Rectal smooth muscle tissue (tissue), 1 donor: Measurements from ENCODE around the gene C14orf93.

ENCODE experiments used
- H3K27ac ChIP-seq: one replicate; pipeline ENCODE4 v1.7.0; 2013; ENCODE audit warnings: low read depth, low read length, inconsistent platforms
- H3K27me3 ChIP-seq: one replicate; pipeline ENCODE4 v1.7.0; 2013; ENCODE audit warnings: low read length; ENCODE audit not compliant: control insufficient read depth, insufficient read depth
- H3K36me3 ChIP-seq: one replicate; pipeline ENCODE4 v1.7.0; 2013; ENCODE audit warnings: low read length; ENCODE audit not compliant: control insufficient read depth, insufficient read depth
- H3K4me1 ChIP-seq: one replicate; pipeline ENCODE4 v1.7.0; 2013; ENCODE audit warnings: low read length; ENCODE audit not compliant: control insufficient read depth, insufficient read depth
- H3K4me3 ChIP-seq: one replicate; pipeline ENCODE4 v1.7.0; 2013; ENCODE audit warnings: low read length
- H3K9ac ChIP-seq: one replicate; pipeline ENCODE4 v1.7.0; 2013; ENCODE audit warnings: low read length

C14orf93 gene

DNA sequence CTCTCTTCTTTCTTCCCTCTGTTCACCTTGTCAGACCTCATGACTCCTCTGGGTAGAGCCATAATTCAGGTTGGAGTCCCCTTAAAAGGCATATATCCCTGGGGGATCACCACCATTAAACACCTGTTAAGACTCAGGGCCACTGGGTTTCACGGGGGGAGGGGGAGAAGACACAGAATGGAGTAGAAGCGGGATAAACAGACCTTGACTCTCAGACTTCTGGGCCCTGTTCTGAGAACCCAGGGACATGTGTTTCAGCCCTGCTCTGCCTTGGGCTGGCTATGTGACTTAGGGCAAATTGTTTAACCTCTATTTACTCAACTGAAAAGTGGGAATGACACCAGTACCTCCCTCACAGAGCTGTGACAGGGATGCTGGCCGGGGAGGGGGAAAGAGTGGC is 42.7 kb upstream of the C14orf93 start:
- Histone ChIP-seq H3K4me3 (no peak overlapping the region), H3K4me1 (no peaks in the 10 kb centered on the region), H3K27ac (no peak overlapping the region), H3K36me3 (no peaks in the 10 kb centered on the region), H3K9ac (no peak overlapping the region), H3K27me3 (no peaks in the 10 kb centered on the region)

DNA sequence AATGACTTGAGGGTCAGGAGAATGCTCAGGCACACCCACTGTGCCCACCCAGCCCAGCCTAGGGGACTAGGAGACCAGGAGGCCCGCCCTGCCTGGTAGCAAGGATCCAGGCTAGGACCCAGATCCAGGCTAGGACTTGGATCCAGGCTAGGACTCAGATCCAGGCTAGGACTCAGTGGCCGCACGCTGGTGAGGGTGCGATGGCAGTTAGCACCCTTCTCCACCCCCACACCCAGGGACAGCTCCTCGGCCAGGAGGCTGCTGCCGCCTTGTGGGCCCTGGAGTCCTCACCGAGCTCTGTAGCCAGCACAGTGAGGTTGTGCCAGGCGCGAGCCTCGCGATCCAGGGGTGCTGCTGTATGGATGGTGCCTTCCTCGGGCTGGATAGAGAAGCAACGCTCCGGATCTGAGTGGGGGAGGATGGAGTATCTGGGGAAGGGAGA is 42.3 kb upstream of the C14orf93 start:
- Histone ChIP-seq H3K36me3 (no peaks in the 10 kb centered on the region), H3K27me3 (no peaks in the 10 kb centered on the region), H3K27ac (no peak overlapping the region), H3K9ac (no peak overlapping the region), H3K4me3 (no peak overlapping the region), H3K4me1 (no peaks in the 10 kb centered on the region)

GRCh38 chr14:23051141-23052057 is 41.5 kb upstream of the C14orf93 start:
- Histone ChIP-seq H3K9ac (no peak overlapping the region), H3K27ac (no peak overlapping the region), H3K4me1 (no peaks in the 10 kb centered on the region), H3K4me3 (no peak overlapping the region), H3K36me3 (no peaks in the 10 kb centered on the region), H3K27me3 (no peaks in the 10 kb centered on the region)

GRCh38 chr14:23049011-23049410 is 39.1 kb upstream of the C14orf93 start:
- Histone ChIP-seq H3K4me3 (no peak overlapping the region), H3K9ac (no peak overlapping the region), H3K27me3 (no peaks in the 10 kb centered on the region), H3K4me1 (no peaks in the 10 kb centered on the region), H3K27ac (no peak overlapping the region), H3K36me3 (no peaks in the 10 kb centered on the region)

DNA sequence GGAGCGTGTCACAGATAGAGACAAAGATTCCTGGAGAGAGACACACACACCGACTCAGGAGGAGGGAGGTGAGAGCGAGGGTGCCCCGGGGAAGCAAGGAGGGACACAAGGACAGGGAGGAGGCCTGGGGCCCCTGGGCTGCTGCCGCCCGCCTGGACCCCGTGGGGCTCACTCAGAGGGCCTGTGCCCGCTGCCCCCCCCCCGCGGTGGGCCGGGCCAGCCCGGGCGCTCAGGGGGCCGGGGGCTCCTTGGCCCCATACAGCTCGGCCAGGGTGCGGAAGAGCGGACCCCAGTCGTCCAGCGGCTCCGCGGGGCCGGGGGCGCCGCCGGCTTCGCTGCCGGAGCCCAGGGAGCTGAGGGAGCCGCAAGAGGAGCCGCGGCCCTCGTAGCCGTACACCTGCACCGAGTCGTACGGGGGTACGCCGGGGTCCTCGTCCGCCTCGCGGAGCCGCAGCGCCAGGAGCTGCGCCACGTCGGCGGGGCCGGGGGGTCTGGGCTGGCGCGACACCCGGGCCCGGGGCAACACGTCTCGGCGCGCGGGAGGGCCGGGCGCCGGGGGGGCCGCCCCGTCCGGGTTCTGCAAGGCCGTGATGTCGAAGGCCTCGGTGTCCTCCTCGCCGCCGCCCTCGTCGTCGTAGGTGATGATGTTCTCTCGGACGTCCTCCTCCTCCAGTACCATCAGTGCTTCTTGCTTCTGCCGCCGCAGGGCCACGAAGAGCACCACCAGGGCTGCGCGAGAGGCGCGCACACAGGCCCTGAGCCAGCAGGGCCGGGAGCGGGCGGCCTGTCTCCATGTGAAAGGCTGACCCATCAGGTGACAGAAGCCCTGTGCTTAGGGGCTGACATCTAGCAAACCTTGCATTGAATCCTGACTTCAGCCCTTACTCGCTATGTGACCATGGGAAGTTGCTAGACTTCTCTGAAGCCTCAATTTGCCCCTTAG is 38.1 kb upstream of the C14orf93 start:
- Histone ChIP-seq H3K4me3 (no peak overlapping the region), H3K27ac (no peak overlapping the region)

GRCh38 chr14:23047034-23047634 is 37.2 kb upstream of the C14orf93 start:
- no peak overlapping the region for H3K27ac ChIP-seq
- no peaks in the 10 kb centered on the region for H3K4me1 ChIP-seq
- no peaks in the 10 kb centered on the region for H3K27me3 ChIP-seq
- H3K4me3 ChIP-seq = no peak overlapping the region
- H3K9ac ChIP-seq = no peak overlapping the region
- no peaks in the 10 kb centered on the region for H3K36me3 ChIP-seq

More for the DNA sequence above, 38.1 kb upstream of the C14orf93 start:
- H3K4me1 ChIP-seq = no peaks in the 10 kb centered on the region
- no peaks in the 10 kb centered on the region for H3K36me3 ChIP-seq
- no peaks in the 10 kb centered on the region for H3K27me3 ChIP-seq
- H3K9ac ChIP-seq = no peak overlapping the region

DNA sequence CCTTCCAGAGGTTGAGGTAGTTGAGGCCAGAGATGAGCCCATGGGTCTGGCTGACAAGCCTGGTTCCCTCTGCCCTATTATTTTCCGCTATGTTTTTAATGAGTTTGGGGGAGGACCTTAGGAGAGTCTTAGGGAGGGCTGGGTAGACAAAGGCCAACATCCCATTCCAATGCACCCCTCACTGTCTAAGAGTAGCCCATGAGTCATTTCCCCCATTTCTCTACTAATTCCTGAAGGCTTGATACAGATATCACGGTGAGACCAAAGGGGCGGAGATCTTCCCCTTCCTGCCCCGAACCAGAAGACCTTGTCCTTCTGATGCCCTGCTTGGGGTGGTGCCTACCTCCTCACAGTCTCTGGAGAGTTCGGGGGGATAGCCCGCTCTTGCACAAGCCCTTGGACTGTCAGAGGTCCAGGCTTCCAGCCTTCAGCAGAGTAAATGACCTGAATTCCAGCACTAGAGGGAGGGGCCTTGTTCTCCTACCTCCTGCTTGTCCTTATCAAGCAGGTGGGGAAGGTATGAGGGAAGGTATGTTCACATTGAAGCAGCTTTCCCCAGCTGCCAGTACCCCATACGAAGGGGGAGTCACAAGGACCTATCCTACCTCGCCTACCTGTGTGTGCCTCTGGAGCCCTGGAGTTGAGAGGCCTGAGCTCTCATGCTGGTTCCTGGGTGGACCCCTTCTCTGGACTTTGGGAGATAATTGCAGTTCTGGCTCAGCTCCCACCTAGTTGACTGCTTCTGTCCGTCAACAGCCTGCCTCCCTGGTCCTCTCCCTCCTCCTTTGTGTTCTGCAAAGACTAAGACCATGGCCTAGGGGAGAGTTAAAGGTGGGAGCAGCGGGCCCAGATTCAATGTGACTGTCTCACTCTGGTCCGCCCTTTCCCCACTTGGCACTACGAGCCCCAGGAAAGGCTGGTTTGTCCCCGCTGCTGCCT is 35.7 kb upstream of the C14orf93 start:
- Histone ChIP-seq H3K4me1 (no peaks in the 10 kb centered on the region), H3K9ac (no peak overlapping the region), H3K27ac (no peak overlapping the region), H3K27me3 (no peaks in the 10 kb centered on the region), H3K36me3 (no peaks in the 10 kb centered on the region), H3K4me3 (no peak overlapping the region)

DNA sequence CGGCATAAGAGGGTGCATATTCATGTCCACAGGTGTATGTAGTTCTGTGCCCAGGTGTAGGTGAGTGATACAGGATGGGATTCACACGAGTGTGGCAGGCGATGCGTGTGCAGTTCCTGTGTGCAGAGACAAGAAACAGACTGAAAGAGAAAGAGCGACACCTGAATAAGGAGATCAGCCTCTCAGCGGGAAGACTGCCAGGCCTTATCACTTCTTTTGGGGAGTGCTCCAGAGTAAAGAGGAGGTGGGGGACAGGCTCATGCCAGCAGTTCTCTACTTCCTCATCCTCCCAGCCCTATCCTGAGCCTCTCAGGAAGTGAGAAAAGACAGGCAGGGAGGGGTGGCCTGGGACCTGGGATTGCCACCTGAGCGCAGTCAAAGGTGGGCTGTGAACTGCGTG is 34.9 kb upstream of the C14orf93 start:
- no peak overlapping the region for H3K27ac ChIP-seq
- H3K9ac ChIP-seq = no peak overlapping the region
- no peak overlapping the region for H3K4me3 ChIP-seq
- H3K36me3 ChIP-seq = no peaks in the 10 kb centered on the region
- H3K27me3 ChIP-seq = no peaks in the 10 kb centered on the region
- H3K4me1 ChIP-seq = no peaks in the 10 kb centered on the region

GRCh38 chr14:23043754-23044153 is 33.8 kb upstream of the C14orf93 start:
- Histone ChIP-seq H3K9ac (no peak overlapping the region), H3K27me3 (no peaks in the 10 kb centered on the region), H3K36me3 (no peaks in the 10 kb centered on the region), H3K27ac (no peak overlapping the region), H3K4me1 (no peaks in the 10 kb centered on the region), H3K4me3 (no peak overlapping the region)

- no peaks in the 10 kb centered on the region for H3K36me3 ChIP-seq
- H3K4me3 ChIP-seq = no peak overlapping the region
- H3K27me3 ChIP-seq = no peaks in the 10 kb centered on the region
- H3K4me1 ChIP-seq = no peaks in the 10 kb centered on the region
- H3K9ac ChIP-seq = no peak overlapping the region
- no peak overlapping the region for H3K27ac ChIP-seq
These were observed 33.2 kb upstream of the C14orf93 start for GRCh38 chr14:23043145-23043544.

DNA sequence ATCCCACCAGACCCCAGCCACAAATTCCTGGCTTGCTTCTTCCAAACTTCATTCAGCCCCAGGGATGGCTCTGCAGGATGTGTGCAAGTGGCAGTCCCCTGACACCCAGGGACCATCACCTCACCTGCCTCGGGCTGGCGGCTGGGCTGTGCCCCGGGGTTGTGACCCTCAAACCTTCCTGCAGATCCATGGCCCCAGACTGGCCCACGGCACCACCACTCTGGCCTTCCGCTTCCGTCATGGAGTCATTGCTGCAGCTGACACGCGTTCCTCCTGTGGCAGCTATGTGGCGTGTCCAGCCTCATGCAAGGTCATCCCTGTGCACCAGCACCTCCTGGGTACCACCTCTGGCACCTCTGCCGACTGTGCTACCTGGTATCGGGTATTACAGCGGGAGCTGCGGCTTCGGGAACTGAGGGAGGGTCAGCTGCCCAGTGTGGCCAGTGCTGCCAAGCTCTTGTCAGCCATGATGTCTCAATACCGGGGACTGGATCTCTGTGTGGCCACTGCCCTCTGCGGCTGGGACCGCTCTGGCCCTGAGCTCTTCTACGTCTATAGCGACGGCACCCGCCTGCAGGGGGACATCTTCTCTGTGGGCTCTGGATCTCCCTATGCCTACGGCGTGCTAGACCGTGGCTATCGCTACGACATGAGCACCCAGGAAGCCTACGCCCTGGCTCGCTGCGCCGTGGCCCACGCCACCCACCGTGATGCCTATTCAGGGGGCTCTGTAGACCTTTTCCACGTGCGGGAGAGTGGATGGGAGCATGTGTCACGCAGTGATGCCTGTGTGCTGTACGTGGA is 32.4 kb upstream of the C14orf93 start, which contains the start of gene PSMB11:
PSMB11 (plus strand) TSS at position 51 of the 804 bp plus-strand sequence; CDS start at position 65, 14 bp downstream.
- Histone ChIP-seq H3K27me3 (no peaks in the 10 kb centered on the region), H3K27ac (no peak within 1 kb of the TSS), H3K9ac (no peak within 1 kb of the TSS), H3K36me3 (no peaks in the 10 kb centered on the region), H3K4me3 (no peak within 1 kb of the TSS), H3K4me1 (no peaks in the 10 kb centered on the region)
